BE2C (cell line): ENCODE measurements around the gene STARD6.
"Not testable (repeated sequence)": the region's sequence is repeated elsewhere in the genome, so short reads cannot be mapped to it uniquely, and the experiment has no call there.

Source experiments
- DNase-seq: peaks from one replicate; pipeline ENCODE4 v3.0.0-alpha.2; 2020
- H3K27me3 ChIP-seq: fragments of 250-450 bp; sonication (Bioruptor Pico); 2 replicates; pipeline ENCODE4 v1.5.1; 2020; ENCODE audit warnings: mild to moderate bottlenecking
- H3K36me3 ChIP-seq: fragments of 250-450 bp; sonication (Bioruptor Pico); 2 replicates; pipeline ENCODE4 v1.5.1; 2020; ENCODE audit warnings: mild to moderate bottlenecking
- H3K4me1 ChIP-seq: fragments of 250-450 bp; sonication (Bioruptor Pico); 2 replicates; pipeline ENCODE4 v1.5.1; 2020
- H3K4me3 ChIP-seq: 2 replicates; pipeline ENCODE4 v1.5.1; 2011; ENCODE audit warnings: low read depth, low read length
- H3K9me3 ChIP-seq: fragments of 250-450 bp; sonication (Bioruptor Pico); 2 replicates; pipeline ENCODE4 v1.5.1; 2020
- TF ChIP-seq, protein P1 (sequence below): IDR thresholded peaks from 2 replicates; pipeline ENCODE4 v1.5.1; 2012; ENCODE audit warnings: mild to moderate bottlenecking, low read depth, low read length

Gene STARD6

GRCh38 chr18:54327818-54328217 is 29.8 kb downstream of the STARD6 start:
- no peak for DNase-seq
- no peaks in the 10 kb centered on the region for H3K36me3 ChIP-seq
- H3K9me3 ChIP-seq, result no peaks in the 10 kb centered on the region
- no peaks in the 10 kb centered on the region for H3K4me1 ChIP-seq
- H3K4me3 ChIP-seq, result no peak overlapping the region
- no peaks in the 10 kb centered on the region for H3K27me3 ChIP-seq
- TF ChIP-seq, protein P1, sequence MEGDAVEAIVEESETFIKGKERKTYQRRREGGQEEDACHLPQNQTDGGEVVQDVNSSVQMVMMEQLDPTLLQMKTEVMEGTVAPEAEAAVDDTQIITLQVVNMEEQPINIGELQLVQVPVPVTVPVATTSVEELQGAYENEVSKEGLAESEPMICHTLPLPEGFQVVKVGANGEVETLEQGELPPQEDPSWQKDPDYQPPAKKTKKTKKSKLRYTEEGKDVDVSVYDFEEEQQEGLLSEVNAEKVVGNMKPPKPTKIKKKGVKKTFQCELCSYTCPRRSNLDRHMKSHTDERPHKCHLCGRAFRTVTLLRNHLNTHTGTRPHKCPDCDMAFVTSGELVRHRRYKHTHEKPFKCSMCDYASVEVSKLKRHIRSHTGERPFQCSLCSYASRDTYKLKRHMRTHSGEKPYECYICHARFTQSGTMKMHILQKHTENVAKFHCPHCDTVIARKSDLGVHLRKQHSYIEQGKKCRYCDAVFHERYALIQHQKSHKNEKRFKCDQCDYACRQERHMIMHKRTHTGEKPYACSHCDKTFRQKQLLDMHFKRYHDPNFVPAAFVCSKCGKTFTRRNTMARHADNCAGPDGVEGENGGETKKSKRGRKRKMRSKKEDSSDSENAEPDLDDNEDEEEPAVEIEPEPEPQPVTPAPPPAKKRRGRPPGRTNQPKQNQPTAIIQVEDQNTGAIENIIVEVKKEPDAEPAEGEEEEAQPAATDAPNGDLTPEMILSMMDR, result no peak

GRCh38 chr18:54323970-54324369 is 33.7 kb downstream of the STARD6 start:
- DNase-seq, result no peak
- no peaks in the 10 kb centered on the region for H3K4me1 ChIP-seq
- H3K4me3 ChIP-seq, result no peak overlapping the region
- no peaks in the 10 kb centered on the region for H3K27me3 ChIP-seq
- H3K36me3 ChIP-seq, result no peaks in the 10 kb centered on the region
- H3K9me3 ChIP-seq, result no peaks in the 10 kb centered on the region
- TF ChIP-seq, protein P1, result no peak

DNA sequence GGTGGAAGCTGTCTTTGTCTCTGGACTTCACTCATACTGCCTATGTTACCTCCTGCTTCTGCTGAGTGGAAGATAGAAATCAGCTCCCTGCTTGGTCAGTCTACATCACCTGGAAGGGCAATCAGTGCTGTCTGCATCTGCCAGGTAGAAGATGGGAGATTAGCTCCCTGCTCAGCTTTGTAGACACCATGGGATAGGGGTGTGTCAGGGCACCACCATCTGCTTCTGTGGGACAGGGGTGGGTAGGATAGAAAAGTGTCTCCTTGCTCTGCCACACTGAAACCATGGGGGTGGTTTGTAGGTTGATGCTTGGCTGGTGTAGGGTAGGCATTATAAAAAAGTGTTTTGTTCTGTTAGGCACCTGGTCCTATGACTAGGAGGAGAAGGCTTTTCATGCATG is 34.1 kb downstream of the STARD6 start:
- DNase-seq, result no peak
- Histone ChIP-seq H3K9me3 (no peaks in the 10 kb centered on the region), H3K4me1 (no peaks in the 10 kb centered on the region), H3K27me3 (no peaks in the 10 kb centered on the region), H3K36me3 (no peaks in the 10 kb centered on the region), H3K4me3 (no peak overlapping the region)
- TF ChIP-seq, protein P1, result no peak

GRCh38 chr18:54316071-54316820 is 41.4 kb downstream of the STARD6 start:
- H3K9me3 ChIP-seq, result no peaks in the 10 kb centered on the region
- H3K27me3 ChIP-seq, result no peaks in the 10 kb centered on the region
- no peaks in the 10 kb centered on the region for H3K4me1 ChIP-seq
- no peak for DNase-seq
- H3K36me3 ChIP-seq, result no peaks in the 10 kb centered on the region
- TF ChIP-seq, protein P1, result no peak
- H3K4me3 ChIP-seq, result no peak overlapping the region

DNA sequence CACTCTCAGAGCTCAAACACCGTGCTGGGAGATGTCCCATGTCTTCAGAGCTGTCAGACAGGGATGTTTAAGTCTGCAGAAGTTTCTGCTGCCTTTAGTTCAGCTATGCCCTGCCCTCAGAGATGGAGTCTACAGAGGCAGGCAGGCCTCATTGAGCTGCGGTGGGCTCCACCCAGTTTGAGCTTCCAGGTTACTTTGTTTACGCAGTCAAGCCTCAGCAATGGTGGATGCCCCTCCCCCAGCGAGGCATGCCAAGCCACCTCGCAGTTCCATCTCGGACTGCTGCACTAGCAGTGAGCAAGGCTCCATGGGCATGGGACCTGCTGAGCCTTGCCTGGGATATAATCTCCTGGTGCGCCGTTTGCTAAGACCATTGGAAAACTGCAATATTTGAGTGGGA is 48.1 kb downstream of the STARD6 start:
- H3K4me1 ChIP-seq, H3K9me3 ChIP-seq, H3K4me3 ChIP-seq, H3K27me3 ChIP-seq, H3K36me3 ChIP-seq, DNase-seq: not testable (repeated sequence)

GRCh38 chr18:54303408-54303807 is 54.2 kb downstream of the STARD6 start:
- no peak overlapping the region for H3K4me3 ChIP-seq
- TF ChIP-seq, protein P1, result no peak
- no peaks in the 10 kb centered on the region for H3K27me3 ChIP-seq

GRCh38 chr18:54298991-54299390 is 58.7 kb downstream of the STARD6 start:
- not testable (repeated sequence) for H3K36me3 ChIP-seq, H3K4me3 ChIP-seq, H3K4me1 ChIP-seq, H3K9me3 ChIP-seq, DNase-seq, H3K27me3 ChIP-seq

More at GRCh38 chr18:54303408-54303807, 54.2 kb downstream of the STARD6 start:
- no peaks in the 10 kb centered on the region for H3K9me3 ChIP-seq
- no peak for DNase-seq
- no peaks in the 10 kb centered on the region for H3K4me1 ChIP-seq
- no peaks in the 10 kb centered on the region for H3K36me3 ChIP-seq
